ENCODE data around the gene LRRC59.
"Not testable (repeated sequence)": the region's sequence is repeated elsewhere in the genome, so short reads cannot be mapped to it uniquely, and the experiment has no call there.

The LRRC59 gene

GRCh38 chr17:50406578-50406977 lies 9.3 kb upstream of the LRRC59 start:
- no peak for DNase-seq (ENCODE audit: low read depth in 1 of 2, low spot score in 1 of 2)
- TF ChIP-seq REST (IDR thresholded peaks at IDR 0.05; ENCODE audit: insufficient replicate concordance, low read depth), result no peak
- no peak for TF ChIP-seq SPI1 (IDR thresholded peaks at IDR 0.05; ENCODE audit: borderline replicate concordance, low read depth)
- no peak for TF ChIP-seq GABPA (IDR thresholded peaks at IDR 0.05; ENCODE audit: low read depth)
- TF ChIP-seq CTCF (IDR thresholded peaks at IDR 0.05; ENCODE audit: insufficient read depth, low read length), result no peak
- no peak for TF ChIP-seq POLR2AphosphoS5 (IDR thresholded peaks at IDR 0.05; ENCODE audit: low read depth)
- no peaks in the 10 kb centered on the region for H3K27me3 ChIP-seq (ENCODE audit: insufficient read depth, poor library complexity, severe bottlenecking)
- H3K27ac ChIP-seq (replicated peaks), result no peak overlapping the region
- H3K4me3 ChIP-seq (replicated peaks; ENCODE audit: insufficient read depth, low read length), result no peak overlapping the region

GRCh38 chr17:50405351-50405750 lies 8.0 kb upstream of the LRRC59 start:
- not testable (repeated sequence) for DNase-seq (ENCODE audit: low read depth in 1 of 2, low spot score in 1 of 2); H3K4me3 ChIP-seq (replicated peaks; ENCODE audit: insufficient read depth, low read length); H3K27ac ChIP-seq (replicated peaks); H3K27me3 ChIP-seq (ENCODE audit: insufficient read depth, poor library complexity, severe bottlenecking)

- not testable (repeated sequence) for DNase-seq (ENCODE audit: low read depth in 1 of 2, low spot score in 1 of 2)
Measured at GRCh38 chr17:50399591-50399990, 2.3 kb upstream of the LRRC59 start.

GRCh38 chr17:50398672-50399071 lies 1.3 kb upstream of the LRRC59 start:
- not testable (repeated sequence) for H3K4me3 ChIP-seq (replicated peaks; ENCODE audit: insufficient read depth, low read length); H3K27ac ChIP-seq (replicated peaks); H3K27me3 ChIP-seq (ENCODE audit: insufficient read depth, poor library complexity, severe bottlenecking); DNase-seq (ENCODE audit: low read depth in 1 of 2, low spot score in 1 of 2)

More at GRCh38 chr17:50399591-50399990, 2.3 kb upstream of the LRRC59 start:
- not testable (repeated sequence) for H3K27me3 ChIP-seq (ENCODE audit: insufficient read depth, poor library complexity, severe bottlenecking); H3K4me3 ChIP-seq (replicated peaks; ENCODE audit: insufficient read depth, low read length); H3K27ac ChIP-seq (replicated peaks)

- no peak for TF ChIP-seq CTCF (IDR thresholded peaks at IDR 0.05; ENCODE audit: insufficient read depth, low read length)
- TF ChIP-seq SPI1 (IDR thresholded peaks at IDR 0.05; ENCODE audit: borderline replicate concordance, low read depth), result no peak
- no peak for TF ChIP-seq REST (IDR thresholded peaks at IDR 0.05; ENCODE audit: insufficient replicate concordance, low read depth)
- no peak for TF ChIP-seq POLR2AphosphoS5 (IDR thresholded peaks at IDR 0.05; ENCODE audit: low read depth)
- TF ChIP-seq GABPA (IDR thresholded peaks at IDR 0.05; ENCODE audit: low read depth), result no peak
- H3K27me3 ChIP-seq (ENCODE audit: insufficient read depth, poor library complexity, severe bottlenecking), result no peaks in the 10 kb centered on the region
- DNase-seq (ENCODE audit: low read depth in 1 of 2, low spot score in 1 of 2), result no peak
- no peak overlapping the region for H3K4me3 ChIP-seq (replicated peaks; ENCODE audit: insufficient read depth, low read length)
- no peak overlapping the region for H3K27ac ChIP-seq (replicated peaks)
Measured at GRCh38 chr17:50397919-50398285, 579 bp upstream of the LRRC59 start.

Measured in HL-60 (cell line).